Keratinocyte (primary cell): ENCODE data around the gene TMEM174.

Source experiments
- CTCF ChIP-seq, 3 experiments: IDR thresholded peaks in 1 of 3; conservative IDR thresholded peaks in 1 of 3; optimal IDR thresholded peaks in 1 of 3; 2 replicates in 2 of 3; 3 replicates in 1 of 3; pipeline versions ENCODE3 to v1.5.1; 2011; ENCODE audit warnings: low read length in 3 of 3, mild to moderate bottlenecking in 3 of 3, moderate library complexity in 2 of 3, control low read depth in 1 of 3, inconsistent platforms in 1 of 3; ENCODE audit not compliant: insufficient read depth in 2 of 3; ENCODE audit errors: extremely low read depth in 1 of 3
- EZH2 ChIP-seq: IDR thresholded peaks from one replicate; pipeline ENCODE4 v1.6.1; 2012; ENCODE audit warnings: inconsistent platforms, mild to moderate bottlenecking, low read length, moderate library complexity

- no peak for TF ChIP-seq CTCF (optimal IDR thresholded peaks at IDR 0.05 in 1 of 3, IDR thresholded peaks at IDR 0.05 in 1 of 3, conservative IDR thresholded peaks at IDR 0.05 in 1 of 3; ENCODE audit: extremely low read depth in 1 of 3, insufficient read depth in 2 of 3, low read length in 3 of 3)
- no peak for TF ChIP-seq EZH2
These were observed 14.7 kb upstream of the TMEM174 start for GRCh38 chr5:73158313-73158712.
